ENCODE results near the gene RTEL1.
A peak's percentile ranks its signal among the peaks of the same experiment; 100 is the strongest.
"Not testable (repeated sequence)": the region's sequence is repeated elsewhere in the genome, so short reads cannot be mapped to it uniquely, and the experiment has no call there.

RTEL1 gene

DNA sequence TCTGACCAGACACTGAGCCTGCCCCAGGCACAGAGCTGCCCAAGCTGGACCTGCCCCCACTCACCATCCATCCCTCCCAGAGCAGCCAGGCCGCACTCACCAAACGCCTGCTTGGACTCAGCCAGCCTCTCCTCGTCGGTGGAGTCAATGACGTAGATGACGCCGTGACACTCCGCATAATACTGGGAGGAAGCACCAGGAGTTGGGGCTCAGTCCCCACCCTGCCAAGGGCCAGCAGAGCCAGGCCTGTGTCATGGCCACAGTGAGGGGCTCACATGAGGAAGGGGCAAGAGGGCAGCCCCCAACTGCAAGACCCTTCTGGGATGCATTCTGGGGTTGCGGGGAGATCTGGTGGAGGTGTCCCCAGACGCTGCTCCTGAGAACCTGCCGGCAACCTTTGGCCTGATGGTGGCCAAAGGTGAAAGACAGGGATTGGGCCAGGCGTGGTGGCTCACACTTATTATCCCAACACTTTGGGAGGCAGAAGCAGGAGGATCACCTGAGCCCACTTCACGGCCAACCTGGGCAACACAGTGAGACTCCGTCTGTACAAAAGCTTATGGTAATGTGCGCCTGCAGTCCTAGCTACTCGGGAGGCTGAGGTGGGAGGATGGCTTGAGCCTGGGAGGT lies 44.0 kb downstream of the RTEL1 start:
- DNase-seq: no peak

DNA sequence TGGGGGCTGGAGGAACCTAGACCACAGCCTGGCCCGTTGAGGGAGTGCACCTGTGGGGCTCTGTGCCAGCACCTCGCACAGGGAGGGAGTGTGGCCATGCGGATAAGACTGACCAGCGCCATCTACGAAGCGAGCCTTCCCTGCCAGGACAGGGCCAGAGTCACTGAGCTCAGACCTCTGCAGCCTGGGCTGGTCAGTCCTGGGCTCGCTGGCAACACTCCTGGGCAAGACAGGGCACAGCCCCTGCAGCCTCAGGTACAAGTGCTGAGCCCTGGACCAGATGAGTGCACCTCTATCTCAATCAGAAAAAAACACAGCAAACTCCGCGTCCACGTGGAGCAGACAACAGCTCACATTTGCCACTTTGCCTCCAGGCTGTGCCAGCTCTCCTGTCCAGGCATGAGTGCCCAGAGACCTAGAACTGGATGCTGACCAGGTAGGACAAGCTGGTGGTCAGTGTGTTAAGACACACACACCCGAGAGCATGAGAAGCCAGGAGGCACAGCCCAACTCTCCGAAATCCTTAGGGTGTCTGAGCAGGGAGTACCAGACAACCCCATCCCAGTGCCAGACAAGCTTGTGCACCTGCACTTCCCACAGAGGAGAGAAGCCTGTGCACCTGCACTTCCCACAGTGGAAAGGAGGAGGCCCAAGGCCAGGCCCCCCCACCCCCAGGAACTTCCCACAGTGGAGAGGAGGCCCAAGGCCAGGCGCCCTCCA lies 44.8 kb downstream of the RTEL1 start:
- DNase-seq: no peak

GRCh38 chr20:63703471-63703975 lies 45.4 kb downstream of the RTEL1 start:
- no peak for DNase-seq

DNA sequence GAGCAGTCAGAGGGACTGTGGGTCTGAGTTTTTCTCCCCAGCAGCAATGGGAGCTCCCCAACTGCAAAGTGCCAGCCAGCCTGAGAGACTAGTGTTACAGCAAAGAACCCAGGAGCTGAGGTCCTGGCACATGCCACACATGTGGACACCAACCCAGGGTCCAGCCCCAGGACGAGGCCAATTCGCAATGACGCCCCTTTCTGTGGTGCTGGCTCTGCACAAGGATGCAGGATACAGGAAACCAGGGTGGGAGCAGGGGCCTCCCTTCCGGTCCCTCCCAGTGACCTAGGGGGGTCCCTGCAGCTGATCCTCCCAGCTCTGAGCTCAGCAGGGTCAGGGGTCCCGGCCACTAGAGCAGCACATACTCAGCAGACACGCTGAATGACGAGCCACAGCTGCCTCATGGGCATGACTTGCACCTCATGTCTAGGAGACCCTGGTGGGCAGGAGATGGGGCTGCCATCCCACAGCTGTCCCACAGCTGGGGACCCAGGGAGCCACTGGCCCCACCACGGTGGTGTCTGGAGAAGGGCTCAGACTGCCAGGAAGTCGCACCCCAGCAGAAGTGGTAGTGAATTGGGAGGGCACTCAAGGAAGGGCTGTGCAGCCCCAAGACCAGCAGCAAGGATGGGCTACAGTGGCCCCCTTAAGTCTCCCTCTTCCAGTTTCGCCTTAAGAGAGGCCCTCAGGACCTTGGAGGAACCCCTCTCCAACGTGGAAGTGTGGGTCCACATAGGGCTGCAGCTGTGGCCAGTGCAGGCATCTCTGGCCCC lies 46.0 kb downstream of the RTEL1 start:
- no peak for DNase-seq

DNA sequence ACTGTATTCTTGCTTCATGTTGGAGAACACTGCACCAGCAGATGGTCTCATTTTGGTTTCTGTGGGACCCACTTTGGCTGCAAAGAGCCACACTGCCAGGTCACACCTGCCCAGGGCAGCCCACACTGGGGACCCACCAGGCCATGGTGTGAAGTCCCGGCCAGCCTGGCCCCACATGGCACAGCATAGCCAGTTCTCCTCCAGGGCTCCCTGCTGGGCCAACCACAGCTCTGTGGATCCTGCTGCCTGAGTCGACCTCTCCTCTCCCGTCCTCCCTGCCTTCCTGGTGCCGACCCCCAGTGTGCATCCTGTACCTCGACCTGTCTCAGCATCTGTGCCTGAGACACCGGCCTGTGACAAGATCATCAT lies 46.6 kb downstream of the RTEL1 start:
- DNase-seq: no peak

DNA sequence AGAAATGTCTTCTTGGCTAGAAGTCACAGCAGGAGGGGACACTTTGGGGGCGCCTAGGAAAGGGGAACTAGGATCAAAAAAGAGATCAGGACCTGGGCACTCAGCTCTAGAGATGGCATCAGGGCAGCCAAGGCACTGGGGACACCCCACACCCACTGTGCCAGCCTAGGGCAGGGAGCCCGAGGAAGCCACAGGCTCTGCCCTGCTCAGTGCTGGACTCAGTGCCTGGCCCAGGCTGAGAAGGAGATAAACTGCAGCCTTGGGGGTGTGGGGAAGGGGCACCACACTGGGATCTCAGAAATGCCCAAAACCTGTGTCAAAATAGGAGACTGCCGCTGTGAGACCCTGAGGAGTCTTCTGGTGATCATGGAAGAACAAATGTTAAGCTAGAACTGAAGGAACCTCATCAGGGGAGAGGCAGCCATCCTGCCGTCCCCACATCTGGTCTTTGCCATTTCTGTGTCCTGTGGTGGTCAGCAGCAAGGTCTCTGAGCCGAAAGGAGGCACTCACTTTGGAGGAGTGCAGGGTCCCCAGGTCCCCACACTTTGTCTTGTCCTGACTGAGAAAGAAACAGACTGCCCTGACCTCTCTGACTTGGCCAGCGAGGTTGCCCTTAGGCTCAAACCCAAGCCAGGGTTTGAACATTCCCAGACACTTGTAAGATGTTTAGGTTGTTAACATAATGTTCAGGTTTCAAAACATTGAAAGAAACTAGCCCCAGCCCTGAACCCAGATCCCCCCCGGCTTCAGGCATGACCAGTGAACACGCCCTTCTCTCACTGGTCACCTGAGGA lies 47.3 kb downstream of the RTEL1 start:
- DNase-seq: no peak

DNA sequence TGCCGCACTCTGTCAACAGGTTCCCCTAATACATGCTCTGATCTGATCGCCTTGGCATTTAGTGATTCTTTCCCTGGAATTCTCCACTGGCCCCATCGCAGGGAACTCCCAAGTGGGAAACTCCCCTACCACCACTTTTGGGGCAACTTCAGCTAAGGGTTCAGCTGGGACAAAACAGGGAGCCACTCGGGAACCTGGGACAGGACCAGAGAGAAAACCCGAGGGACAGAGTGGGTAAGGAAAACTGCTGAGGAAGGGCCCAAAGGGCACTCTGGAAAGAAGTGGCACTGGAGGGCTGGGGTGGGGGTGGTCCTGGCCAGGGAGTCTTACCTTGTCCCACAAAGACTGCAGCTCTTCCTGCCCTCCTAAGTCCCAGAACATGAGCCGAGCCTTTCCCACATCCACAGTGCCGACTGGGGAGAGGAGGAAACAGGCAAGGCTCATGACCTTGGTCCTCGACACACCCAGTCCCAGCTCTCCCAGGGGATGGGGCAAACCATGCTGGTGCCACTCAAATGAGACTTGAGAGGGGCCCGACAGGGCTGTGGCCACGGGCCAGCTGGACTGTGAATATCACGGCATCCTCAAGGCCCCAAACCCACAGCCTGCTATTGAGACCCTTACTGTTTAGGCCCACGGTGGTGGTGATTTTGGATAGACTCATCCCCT lies 48.0 kb downstream of the RTEL1 start:
- DNase-seq: no peak

DNA sequence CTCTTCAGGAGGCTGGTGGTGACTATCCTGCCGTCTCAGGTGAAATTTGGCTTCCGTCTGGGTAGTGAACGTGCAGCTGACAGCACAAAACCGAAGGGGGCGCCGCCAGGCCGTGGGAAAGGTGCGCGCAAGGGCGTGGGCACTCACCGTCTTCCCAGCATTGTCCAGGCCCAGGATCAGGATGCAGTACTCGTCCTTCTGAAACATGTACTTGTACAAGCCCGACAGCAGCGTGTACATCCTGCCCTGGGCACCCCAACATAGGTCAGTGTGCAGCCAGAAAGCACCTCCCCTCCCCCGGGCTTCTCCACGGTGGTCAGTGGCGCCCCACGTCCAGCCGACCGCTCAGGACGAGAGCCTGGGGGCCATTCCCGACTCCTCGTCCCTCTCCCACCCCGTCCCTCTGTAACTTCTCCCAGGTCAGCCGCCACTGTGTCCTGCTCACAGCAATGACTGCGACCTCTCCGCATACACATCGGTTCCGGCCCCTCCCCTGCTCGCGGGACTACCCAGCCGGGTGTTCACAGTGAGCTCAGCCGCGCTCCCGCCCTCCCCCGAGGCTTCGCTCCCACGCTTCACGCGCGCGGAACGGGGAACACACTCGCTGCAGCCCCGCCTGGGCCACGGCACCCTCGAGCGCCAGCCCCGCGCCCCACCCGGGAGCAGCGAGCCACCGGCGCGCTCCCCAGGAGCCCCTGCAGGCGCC lies 48.9 kb downstream of the RTEL1 start:
- no peak for DNase-seq

DNA sequence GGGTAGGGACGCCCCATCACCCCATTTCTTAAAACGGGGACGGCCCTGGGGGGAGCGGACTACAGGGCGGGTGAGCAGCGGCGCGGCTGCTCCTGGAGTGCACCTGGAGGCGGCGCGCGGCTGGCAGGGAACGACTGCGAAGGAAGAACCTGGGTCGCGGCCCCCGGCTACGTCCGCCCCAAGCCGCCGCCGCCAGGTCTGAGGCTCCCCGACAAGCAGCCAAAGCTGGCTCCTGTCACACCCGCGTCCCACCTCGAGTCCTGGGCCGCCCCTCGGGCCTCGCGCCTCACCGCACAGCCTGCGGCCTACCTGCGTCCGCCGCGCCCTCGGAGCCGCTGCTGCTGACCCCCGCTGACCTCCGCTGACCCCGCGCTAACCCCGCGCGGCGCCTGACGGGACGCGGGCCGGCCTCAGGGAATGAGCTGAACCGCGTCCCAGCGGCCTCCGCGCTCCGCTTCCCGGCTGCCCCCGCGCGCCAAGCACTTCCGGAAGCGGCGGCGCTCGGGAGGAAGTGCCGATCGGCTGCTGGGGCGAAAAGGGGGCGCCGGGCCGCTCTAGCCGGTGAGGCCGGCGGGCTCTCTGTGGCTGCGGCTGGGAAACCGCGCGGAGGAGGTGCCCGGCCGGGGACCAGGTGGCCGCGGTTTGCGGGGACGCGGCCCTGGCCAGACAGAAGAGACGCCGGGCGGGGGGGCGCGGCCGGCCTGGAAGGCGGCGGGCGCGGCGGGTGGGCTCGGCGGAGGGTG lies 49.6 kb downstream of the RTEL1 start, which contains the start of the genes ARFRP1 and ZGPAT:
Gene ARFRP1, minus strand, starts transcription at position 419 of the 743 bp plus-strand sequence. CDS start 885 bp downstream, outside the sequence.
Gene ZGPAT, plus strand, starts transcription at position 482 of the 743 bp plus-strand sequence. CDS start 542 bp downstream, outside the sequence.
- DNase-seq: peak; percentile 87

GRCh38 chr20:63708301-63709148 lies 50.4 kb downstream of the RTEL1 start:
- DNase-seq: no peak

DNA sequence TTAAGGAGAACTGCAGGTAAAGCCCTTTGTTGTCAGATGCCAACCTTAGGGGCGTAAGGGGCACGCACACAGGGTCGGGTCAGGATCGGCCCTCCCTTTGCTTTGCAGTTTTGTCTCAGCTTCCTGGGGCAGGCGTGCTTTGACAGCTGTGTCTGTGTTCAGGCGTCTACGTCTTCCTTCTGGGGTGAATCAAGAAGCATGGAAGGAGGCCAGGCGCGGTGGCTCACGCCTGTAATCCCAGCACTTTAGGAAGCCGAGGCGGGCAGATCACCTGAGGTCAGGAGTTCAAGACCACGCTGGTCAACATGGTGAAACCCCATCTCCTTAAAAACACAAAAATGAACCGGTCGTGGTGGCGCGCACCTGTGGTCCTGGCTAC lies 51.0 kb downstream of the RTEL1 start:
- no peak for DNase-seq

- no peak for DNase-seq
Observed at GRCh38 chr20:63711085-63711645, 53.1 kb downstream of the RTEL1 start.

DNA sequence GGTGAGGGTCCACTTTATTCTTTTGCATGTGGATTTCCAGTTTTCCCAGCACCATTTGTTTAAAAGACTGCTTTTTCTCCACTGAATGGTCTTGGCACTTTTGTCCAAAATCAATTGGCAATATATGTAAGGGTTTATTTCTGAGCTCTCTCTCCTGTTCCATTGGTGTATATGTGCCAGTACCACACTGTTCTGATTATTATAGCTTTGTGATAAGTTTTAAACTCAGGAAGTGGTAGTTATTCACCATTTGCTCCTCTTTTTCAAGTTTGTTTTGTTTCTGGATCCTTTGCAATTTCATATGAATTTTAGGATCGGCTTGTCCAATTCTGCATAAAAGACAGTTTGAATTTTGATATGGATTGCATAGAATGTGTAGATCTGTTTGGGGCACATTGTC lies 54.1 kb downstream of the RTEL1 start:
- DNase-seq: no peak

GRCh38 chr20:63714858-63715257 lies 56.7 kb downstream of the RTEL1 start:
- no peak for DNase-seq

DNA sequence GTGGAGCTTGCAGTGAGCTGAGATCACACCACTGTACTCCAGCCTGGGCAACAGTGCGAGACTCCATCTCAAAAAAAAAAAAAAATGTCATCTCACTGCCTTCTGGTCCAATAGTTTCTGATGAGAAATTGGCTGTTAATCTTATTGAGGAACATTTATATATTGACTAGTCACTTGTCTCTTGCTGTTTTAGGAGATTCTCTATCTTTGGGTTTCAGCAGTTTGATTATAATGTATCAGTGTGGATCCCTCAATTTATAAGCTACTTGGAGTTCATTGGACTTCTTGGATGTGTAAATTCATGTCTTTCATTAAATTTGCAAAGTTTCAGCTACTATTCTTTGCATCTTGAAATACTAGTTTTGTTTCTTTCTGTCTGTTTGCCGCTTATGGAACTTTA lies 60.9 kb downstream of the RTEL1 start:
- no peak for DNase-seq

DNA sequence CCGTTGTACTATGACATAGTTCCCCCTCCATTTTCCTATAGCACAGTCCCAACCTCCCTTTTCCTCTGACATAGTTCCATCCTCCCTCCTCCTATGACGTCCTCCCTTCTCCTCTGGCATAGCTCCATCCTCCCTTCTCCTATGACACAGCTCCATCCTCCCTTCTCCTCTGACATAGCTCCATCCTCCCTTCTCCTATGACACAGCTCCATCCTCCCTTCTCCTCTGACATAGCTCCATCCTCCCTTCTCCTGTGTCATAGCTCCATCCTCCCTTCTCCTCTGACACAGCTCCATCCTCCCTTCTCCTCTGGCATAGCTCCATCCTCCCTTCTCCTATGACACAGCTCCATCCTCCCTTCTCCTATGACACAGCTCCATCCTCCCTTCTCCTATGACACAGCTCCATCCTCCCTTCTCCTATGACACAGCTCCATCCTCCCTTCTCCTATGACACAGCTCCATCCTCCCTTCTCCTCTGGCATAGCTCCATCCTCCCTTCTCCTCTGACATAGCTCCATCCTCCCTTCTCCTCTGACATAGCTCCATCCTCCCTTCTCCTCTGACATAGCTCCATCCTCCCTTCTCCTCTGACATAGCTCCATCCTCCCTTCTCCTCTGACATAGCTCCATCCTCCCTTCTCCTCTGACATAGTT lies 65.0 kb downstream of the RTEL1 start:
- not testable (repeated sequence) for DNase-seq

DNA sequence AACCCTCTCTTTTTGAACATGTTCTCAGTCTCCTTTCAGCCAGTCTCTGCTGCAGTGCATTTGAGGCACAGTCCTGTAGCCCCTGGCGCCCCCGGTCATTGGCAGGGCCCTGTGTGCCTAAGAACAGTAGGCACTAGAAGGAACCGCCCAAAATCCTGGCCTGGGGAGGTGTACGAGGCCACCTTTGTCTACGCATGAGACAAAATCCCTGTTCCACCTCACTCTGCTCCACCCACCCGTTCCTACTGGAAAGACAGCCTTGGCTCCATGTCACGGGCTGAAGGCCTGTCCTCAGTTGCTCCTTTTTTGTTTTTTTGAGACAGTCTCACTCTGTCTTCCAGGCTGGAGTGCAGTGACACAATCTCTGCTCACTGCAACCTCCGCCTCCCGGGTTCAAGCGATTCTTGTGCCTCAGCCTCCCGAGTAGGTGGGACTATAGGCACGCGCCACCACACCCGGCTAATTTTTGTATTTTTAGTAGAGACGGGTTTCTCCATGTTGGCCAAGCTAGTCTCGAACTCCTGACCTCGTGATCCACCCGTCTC lies 72.1 kb downstream of the RTEL1 start:
- not testable (repeated sequence) for DNase-seq

DNA sequence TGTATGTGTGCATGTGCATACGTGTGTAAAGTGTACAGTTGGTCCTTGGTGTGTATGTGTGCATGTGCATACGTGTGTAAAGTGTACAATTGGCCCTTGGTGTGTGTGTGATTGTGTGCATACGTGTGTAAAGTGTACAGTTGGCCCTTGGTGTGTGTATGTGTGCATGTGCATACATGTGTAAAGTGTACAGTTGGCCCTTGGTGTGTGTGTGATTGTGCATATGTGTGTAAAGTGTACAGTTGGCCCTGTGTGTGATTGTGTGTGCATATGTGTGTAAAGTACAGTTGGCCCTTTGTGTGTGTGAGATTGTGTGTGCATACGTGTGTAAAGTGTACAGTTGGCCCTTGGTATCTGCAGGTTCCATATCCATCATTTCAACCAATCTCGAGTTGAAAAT lies 73.3 kb downstream of the RTEL1 start:
- DNase-seq: no peak

Measured in GDM1 (cell line).